Neuronal stem cell (in vitro differentiated cells): ENCODE measurements around the gene PTPN4. TPM values are rescaled to one million over a fixed set of nuclear protein-coding genes. Genes with fewer than 3 reads are reported as not detected.

ENCODE experiments used
- DNase-seq: peaks from one replicate; pipeline ENCODE4 v3.0.0-alpha.2; 2013; ENCODE audit warnings: low spot score
- H2AFZ ChIP-seq: one replicate; pipeline ENCODE4 v1.6.1; 2013; ENCODE audit warnings: mild to moderate bottlenecking, low read length, inconsistent platforms
- H2AK5ac ChIP-seq: 2 replicates; pipeline ENCODE4 v1.6.1; 2013; ENCODE audit warnings: low read depth, mild to moderate bottlenecking, inconsistent platforms, low read length, moderate library complexity, mixed read lengths
- H2BK120ac ChIP-seq: 2 replicates; pipeline ENCODE4 v1.6.1; 2013; ENCODE audit warnings: low read depth, mild to moderate bottlenecking, inconsistent platforms, low read length, moderate library complexity, mixed read lengths
- H2BK12ac ChIP-seq: one replicate; pipeline ENCODE4 v1.6.1; 2013; ENCODE audit warnings: low read length, inconsistent platforms
- H2BK15ac ChIP-seq: 2 replicates; pipeline ENCODE4 v1.6.1; 2013; ENCODE audit warnings: mild to moderate bottlenecking, low read length, inconsistent platforms, mixed read lengths
- H2BK5ac ChIP-seq: one replicate; pipeline ENCODE4 v1.6.1; 2013; ENCODE audit warnings: inconsistent platforms, mild to moderate bottlenecking, low read length, moderate library complexity
- H3K14ac ChIP-seq: one replicate; pipeline ENCODE4 v1.6.1; 2013; ENCODE audit warnings: low read length, inconsistent platforms
- H3K18ac ChIP-seq: 2 replicates; pipeline ENCODE4 v1.6.1; 2013; ENCODE audit warnings: low read length, inconsistent platforms
- H3K23ac ChIP-seq: 2 replicates; pipeline ENCODE4 v1.6.1; 2013; ENCODE audit warnings: low read depth, mild to moderate bottlenecking, mixed read lengths, low read length, inconsistent platforms; ENCODE audit not compliant: poor library complexity
- H3K27ac ChIP-seq: replicated peaks from 3 replicates; pipeline ENCODE4 v1.5.1; 2013; ENCODE audit warnings: low read length, inconsistent platforms
- H3K27me3 ChIP-seq, 3 experiments: 2 replicates each; pipeline ENCODE4 v1.6.1; 2013; ENCODE audit warnings: low read length in 3 of 3, mild to moderate bottlenecking in 2 of 3, inconsistent platforms in 1 of 3, low read depth in 1 of 3, mixed read lengths in 1 of 3, moderate library complexity in 1 of 3; ENCODE audit not compliant: control insufficient read depth in 3 of 3, insufficient read depth in 3 of 3
- H3K36me3 ChIP-seq, 2 donors: replicated peaks in 1 of 2; 2 replicates each; pipeline ENCODE4 v1.6.1; 2013; ENCODE audit warnings: low read length in 2 of 2; ENCODE audit not compliant: control insufficient read depth in 2 of 2, insufficient read depth in 2 of 2
- H3K4ac ChIP-seq: 2 replicates; pipeline ENCODE4 v1.6.1; 2013; ENCODE audit warnings: inconsistent platforms, mild to moderate bottlenecking, low read length, moderate library complexity
- H3K4me1 ChIP-seq, 2 donors: 1 replicate in 1 of 2; 2 replicates in 1 of 2; pipeline ENCODE4 v1.6.1; 2013; ENCODE audit warnings: low read length in 2 of 2, low read depth in 1 of 2; ENCODE audit not compliant: control insufficient read depth in 2 of 2, insufficient read depth in 1 of 2
- H3K4me2 ChIP-seq: one replicate; pipeline ENCODE4 v1.6.1; 2013; ENCODE audit warnings: mild to moderate bottlenecking, low read length, inconsistent platforms; ENCODE audit not compliant: insufficient read depth, poor library complexity, severe bottlenecking
- H3K4me3 ChIP-seq, 2 donors: 2 replicates each; pipeline ENCODE4 v1.5.1; 2013; ENCODE audit warnings: low read length in 2 of 2, mild to moderate bottlenecking in 2 of 2, inconsistent platforms in 1 of 2, moderate library complexity in 1 of 2
- H3K79me1 ChIP-seq: one replicate; pipeline ENCODE4 v1.6.1; 2013; ENCODE audit warnings: low read depth, mild to moderate bottlenecking, inconsistent platforms, low read length, moderate library complexity
- H3K9ac ChIP-seq: one replicate; pipeline ENCODE4 v1.6.1; 2013; ENCODE audit warnings: mild to moderate bottlenecking, low read depth, low read length, inconsistent platforms; ENCODE audit not compliant: poor library complexity
- H3K9me3 ChIP-seq, 2 donors: replicated peaks in 1 of 2; 2 replicates each; pipeline versions ENCODE3 to v1.6.1; 2013; ENCODE audit warnings: low read length in 2 of 2, mild to moderate bottlenecking in 2 of 2, inconsistent platforms in 1 of 2, low read depth in 1 of 2, mixed read lengths in 1 of 2, moderate library complexity in 1 of 2; ENCODE audit not compliant: control insufficient read depth in 2 of 2, insufficient read depth in 1 of 2
- H4K8ac ChIP-seq: one replicate; pipeline ENCODE4 v1.6.1; 2013; ENCODE audit warnings: low read depth, mild to moderate bottlenecking, inconsistent platforms, low read length, moderate library complexity
- H4K91ac ChIP-seq: one replicate; pipeline ENCODE4 v1.6.1; 2013; ENCODE audit warnings: low read length, low read depth, mild to moderate bottlenecking, inconsistent platforms; ENCODE audit not compliant: poor library complexity
- WGBS, 2 donors: extraction: QIAGEN DNeasy Blood & Tissue Kit; methylation state at CpG; one replicate each; pipeline ENCODE4 v1.1.7; 2013; ENCODE audit warnings: missing lambda C conversion rate in 2 of 2, mixed read lengths in 1 of 2; ENCODE audit not compliant: insufficient read length in 2 of 2, insufficient replicate concordance in 1 of 2; ENCODE audit errors: extremely low coverage in 2 of 2; 5-methylcytosine and 5-hydroxymethylcytosine counted together
- polyA plus RNA-seq, 2 experiments: library from polyadenylated mRNA; stranded (reverse); fragments of 200-250 nt; gene quantifications; one replicate each; pipeline ENCODE4 v1.2.3, GENCODE V29; 2013

Gene PTPN4
- polyA plus RNA-seq (2013, experiment 1 of 2): 7.7 TPM
- polyA plus RNA-seq (2013, experiment 2 of 2): 9.5 TPM

- peak within 1 kb of the TSS; percentile 88 for H2BK5ac ChIP-seq
- H2AFZ ChIP-seq: peak within 1 kb of the TSS; percentile 98
- no CpG with 5 or more reads among the region's 59 CpGs for WGBS, 2 donors
- H3K27me3 ChIP-seq: peaks cover 0 to 2% (median 0%) of the 10 kb centered on the region in 3 experiments
- no peaks in the 10 kb centered on the region for H3K36me3 ChIP-seq
- H2BK15ac ChIP-seq: peak within 1 kb of the TSS; percentile 15
- no peaks in the 10 kb centered on the region for H3K9me3 ChIP-seq
- no peak within 1 kb of the TSS for H4K91ac ChIP-seq
- no peak within 1 kb of the TSS for H3K4ac ChIP-seq
- peak within 1 kb of the TSS; percentile 91 for H3K18ac ChIP-seq
- H3K4me3 ChIP-seq: peak within 1 kb of the TSS; percentile 85 to 93
- H3K23ac ChIP-seq: peak within 1 kb of the TSS; percentile 81
- peaks cover 0 to 9% of the 10 kb centered on the region in 2 donors for H3K4me1 ChIP-seq
- no peaks in the 10 kb centered on the region for H3K79me1 ChIP-seq
- H3K27ac ChIP-seq: peak within 1 kb of the TSS; percentile 99
- no peak within 1 kb of the TSS for H4K8ac ChIP-seq
- peak within 1 kb of the TSS; percentile 87 for H3K9ac ChIP-seq
- DNase-seq: peak; percentile 98
- H2BK120ac ChIP-seq: no peak within 1 kb of the TSS
- no peak within 1 kb of the TSS for H2BK12ac ChIP-seq
- peak within 1 kb of the TSS; percentile 17 for H2AK5ac ChIP-seq
- H3K4me2 ChIP-seq: peak within 1 kb of the TSS; percentile 88
- no peak within 1 kb of the TSS for H3K14ac ChIP-seq
Measured at GRCh38 chr2:119759451-119760236, at the start of gene PTPN4. Gene PTPN4 (plus strand): TSS chr2:119759922. CDS start chr2:119809854, 49,932 bp downstream.

- no peak overlapping the region for H2BK5ac ChIP-seq
- no peak overlapping the region for H4K8ac ChIP-seq
- H2BK120ac ChIP-seq: no peak overlapping the region
- H3K4me2 ChIP-seq: no peak overlapping the region
- no peak overlapping the region for H3K23ac ChIP-seq
- H3K4me3 ChIP-seq: no peak overlapping the region
- H3K4ac ChIP-seq: no peak overlapping the region
- H3K4me1 ChIP-seq: peaks cover 0 to 3% of the 10 kb centered on the region in 2 donors
- no peak overlapping the region for H2BK12ac ChIP-seq
- no peak overlapping the region for H3K9ac ChIP-seq
- H3K27ac ChIP-seq: no peak overlapping the region
- no peak for DNase-seq
- no peak overlapping the region for H3K18ac ChIP-seq
- no peak overlapping the region for H2BK15ac ChIP-seq
- H2AK5ac ChIP-seq: no peak overlapping the region
- H3K79me1 ChIP-seq: no peaks in the 10 kb centered on the region
- no peak overlapping the region for H3K14ac ChIP-seq
- no peak overlapping the region for H2AFZ ChIP-seq
- no peaks in the 10 kb centered on the region for H3K36me3 ChIP-seq
- H4K91ac ChIP-seq: no peak overlapping the region
- peaks cover 0 to 8% of the 10 kb centered on the region in 2 donors for H3K9me3 ChIP-seq
- no CpG with 5 or more reads among the region's 8 CpGs for WGBS, 2 donors
- H3K27me3 ChIP-seq: peaks cover 0 to 14% (median 0%) of the 10 kb centered on the region in 3 experiments
Measured at GRCh38 chr2:119710281-119710680, 49.4 kb upstream of the PTPN4 start.

- peak overlapping the region; percentile 41 for H2AK5ac ChIP-seq
- no peak overlapping the region for H3K23ac ChIP-seq
- peaks cover 0 to 4% of the 10 kb centered on the region in 2 donors for H3K9me3 ChIP-seq
- H2BK12ac ChIP-seq: no peak overlapping the region
- H4K91ac ChIP-seq: no peak overlapping the region
- H3K4me3 ChIP-seq: no peak overlapping the region
- peaks cover 0 to 23% (median 0%) of the 10 kb centered on the region in 3 experiments for H3K27me3 ChIP-seq
- no peaks in the 10 kb centered on the region for H3K36me3 ChIP-seq
- H3K14ac ChIP-seq: no peak overlapping the region
- no peak overlapping the region for H3K4ac ChIP-seq
- DNase-seq: no peak
- no peak overlapping the region for H2BK15ac ChIP-seq
- H3K9ac ChIP-seq: no peak overlapping the region
- H3K79me1 ChIP-seq: no peaks in the 10 kb centered on the region
- H2BK5ac ChIP-seq: no peak overlapping the region
- no peak overlapping the region for H4K8ac ChIP-seq
- no CpG with 5 or more reads among the region's 9 CpGs for WGBS, 2 donors
- no peak overlapping the region for H3K4me2 ChIP-seq
- no peak overlapping the region for H3K27ac ChIP-seq
- H3K18ac ChIP-seq: no peak overlapping the region
- no peak overlapping the region for H2AFZ ChIP-seq
- H3K4me1 ChIP-seq: peaks cover 0 to 6% of the 10 kb centered on the region in 2 donors
- H2BK120ac ChIP-seq: no peak overlapping the region
Measured at GRCh38 chr2:119711352-119711751, 48.4 kb upstream of the PTPN4 start.

- WGBS, 2 donors: no CpG with 5 or more reads among the region's 3 CpGs
- Histone ChIP-seq H3K9ac (no peak overlapping the region), H4K91ac (no peak overlapping the region), H2BK12ac (no peak overlapping the region), H3K27ac (no peak overlapping the region), H3K36me3 (no peaks in the 10 kb centered on the region), H2AK5ac (no peak overlapping the region), H3K4ac (no peak overlapping the region), H4K8ac (no peak overlapping the region), H2BK15ac (no peak overlapping the region), H2BK5ac (no peak overlapping the region), H2BK120ac (no peak overlapping the region), H3K9me3 (peaks cover 0 to 4% of the 10 kb centered on the region in 2 donors), H3K27me3 (peaks cover 0 to 25% (median 0%) of the 10 kb centered on the region in 3 experiments), H3K79me1 (no peaks in the 10 kb centered on the region), H3K4me2 (no peak overlapping the region), H3K18ac (no peak overlapping the region), H3K4me3 (no peak overlapping the region), H3K4me1 (peaks cover 0 to 6% of the 10 kb centered on the region in 2 donors), H3K14ac (no peak overlapping the region), H2AFZ (no peak overlapping the region), H3K23ac (no peak overlapping the region)
- no peak for DNase-seq
Measured at GRCh38 chr2:119712571-119712970, 47.2 kb upstream of the PTPN4 start.
